ENCODE data around the gene PLA2G4D. TPM values are rescaled to one million over a fixed set of nuclear protein-coding genes. Genes with fewer than 3 reads are reported as not detected.

PLA2G4D gene
- total RNA-seq, 4 donors from 2014 or later: 15.0 to 29.6 (median 24.4) TPM

DNA sequence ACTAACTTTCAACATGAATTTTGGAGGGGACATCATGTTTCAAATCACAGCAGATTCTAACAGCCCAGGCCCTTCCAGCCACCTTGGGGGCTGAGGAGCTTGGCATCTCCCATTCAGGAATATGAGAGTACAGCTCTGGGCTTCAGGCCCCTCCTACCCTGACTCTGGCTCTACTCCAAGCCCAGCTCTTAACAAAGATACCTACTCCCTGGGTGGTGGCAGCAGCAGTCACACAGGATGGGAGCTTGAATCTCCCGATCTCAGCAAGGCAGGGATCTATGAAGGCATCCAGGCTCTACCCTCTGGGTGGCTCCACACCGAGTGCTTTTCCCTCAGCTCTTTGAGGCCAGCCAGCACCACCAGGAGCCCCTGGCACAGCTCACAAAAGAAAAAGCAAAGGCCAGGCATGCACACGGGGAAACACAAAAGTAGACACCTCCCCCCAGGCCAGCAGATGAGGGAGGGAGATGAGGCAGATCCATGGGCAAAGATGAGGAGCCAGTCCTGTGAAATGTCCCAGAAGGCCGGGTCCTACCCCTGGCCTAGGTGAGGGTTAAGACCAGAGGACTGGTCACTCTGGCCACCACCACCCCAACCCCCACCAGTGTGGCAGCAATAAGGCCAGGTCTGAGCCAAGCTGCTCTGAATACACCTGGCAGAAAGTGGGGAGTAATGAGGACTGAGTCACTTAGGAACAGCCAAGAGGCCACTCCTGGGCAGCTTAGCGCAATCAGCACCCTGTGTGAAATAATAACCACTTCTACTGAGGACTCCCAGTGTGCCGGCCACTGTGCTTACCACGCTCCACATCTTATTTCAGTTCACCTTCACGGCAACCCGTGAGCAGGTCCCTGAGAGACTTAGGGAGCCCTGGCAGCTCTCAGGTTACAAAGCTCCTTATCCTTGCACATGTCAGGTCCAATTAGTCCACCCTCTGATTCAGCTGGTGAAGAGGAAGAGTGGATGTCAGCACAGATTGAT, 37.8 kb upstream of the PLA2G4D start:
- Histone ChIP-seq H3K4me1 (no peaks in the 10 kb centered on the region), H3K27me3 (peaks cover 8% of the 10 kb centered on the region), H3K4me3 (no peak overlapping the region), H3K27ac (no peak overlapping the region), H3K36me3 (no peaks in the 10 kb centered on the region), H3K9me3 (no peaks in the 10 kb centered on the region)
- TF ChIP-seq EP300 (IDR thresholded peaks at IDR 0.05) (no peak), POLR2AphosphoS5 (IDR thresholded peaks at IDR 0.05) (no peak), POLR2A (IDR thresholded peaks at IDR 0.05) (no peak)
- TF ChIP-seq, protein P1, sequence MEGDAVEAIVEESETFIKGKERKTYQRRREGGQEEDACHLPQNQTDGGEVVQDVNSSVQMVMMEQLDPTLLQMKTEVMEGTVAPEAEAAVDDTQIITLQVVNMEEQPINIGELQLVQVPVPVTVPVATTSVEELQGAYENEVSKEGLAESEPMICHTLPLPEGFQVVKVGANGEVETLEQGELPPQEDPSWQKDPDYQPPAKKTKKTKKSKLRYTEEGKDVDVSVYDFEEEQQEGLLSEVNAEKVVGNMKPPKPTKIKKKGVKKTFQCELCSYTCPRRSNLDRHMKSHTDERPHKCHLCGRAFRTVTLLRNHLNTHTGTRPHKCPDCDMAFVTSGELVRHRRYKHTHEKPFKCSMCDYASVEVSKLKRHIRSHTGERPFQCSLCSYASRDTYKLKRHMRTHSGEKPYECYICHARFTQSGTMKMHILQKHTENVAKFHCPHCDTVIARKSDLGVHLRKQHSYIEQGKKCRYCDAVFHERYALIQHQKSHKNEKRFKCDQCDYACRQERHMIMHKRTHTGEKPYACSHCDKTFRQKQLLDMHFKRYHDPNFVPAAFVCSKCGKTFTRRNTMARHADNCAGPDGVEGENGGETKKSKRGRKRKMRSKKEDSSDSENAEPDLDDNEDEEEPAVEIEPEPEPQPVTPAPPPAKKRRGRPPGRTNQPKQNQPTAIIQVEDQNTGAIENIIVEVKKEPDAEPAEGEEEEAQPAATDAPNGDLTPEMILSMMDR (IDR thresholded peaks at IDR 0.05): no peak
- 68% methylated on average over 9 of the region's 9 CpGs for WGBS
- DNase-seq (ENCODE audit: low spot score in 2 of 2): peak in 1 of 2 donors; percentile 48

DNA sequence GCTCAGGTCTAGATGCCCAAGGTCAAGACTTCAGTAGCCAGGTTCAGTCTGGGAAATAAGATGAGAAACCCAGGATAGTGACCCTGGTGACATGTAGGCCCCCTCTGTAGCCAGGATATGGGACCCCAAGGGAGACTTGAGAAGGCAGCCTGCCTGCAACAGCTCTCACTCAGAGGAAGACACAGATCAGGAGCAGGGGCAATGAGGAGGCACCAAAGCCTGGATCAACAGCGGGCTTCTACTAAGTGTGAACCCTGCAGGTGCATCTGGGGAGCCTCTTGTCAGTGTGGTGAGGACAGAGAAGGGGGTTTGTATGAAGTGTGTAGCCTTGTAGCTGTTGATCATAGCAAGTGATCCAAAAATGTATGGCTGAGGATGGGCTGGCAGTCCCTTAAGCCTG, 36.6 kb upstream of the PLA2G4D start:
- H3K27me3 ChIP-seq: peaks cover 8% of the 10 kb centered on the region
- 100% methylated on average over 1 of the region's 1 CpG for WGBS
- H3K9me3 ChIP-seq: no peaks in the 10 kb centered on the region
- DNase-seq (ENCODE audit: low spot score in 2 of 2): peak in 1 of 2 donors; percentile 56
- no peak for TF ChIP-seq POLR2A (IDR thresholded peaks at IDR 0.05)
- TF ChIP-seq, protein P1 (IDR thresholded peaks at IDR 0.05): no peak
- no peak for TF ChIP-seq EP300 (IDR thresholded peaks at IDR 0.05)
- no peak for TF ChIP-seq POLR2AphosphoS5 (IDR thresholded peaks at IDR 0.05)
- no peak overlapping the region for H3K4me3 ChIP-seq
- no peak overlapping the region for H3K27ac ChIP-seq
- H3K4me1 ChIP-seq: no peaks in the 10 kb centered on the region
- no peaks in the 10 kb centered on the region for H3K36me3 ChIP-seq

DNA sequence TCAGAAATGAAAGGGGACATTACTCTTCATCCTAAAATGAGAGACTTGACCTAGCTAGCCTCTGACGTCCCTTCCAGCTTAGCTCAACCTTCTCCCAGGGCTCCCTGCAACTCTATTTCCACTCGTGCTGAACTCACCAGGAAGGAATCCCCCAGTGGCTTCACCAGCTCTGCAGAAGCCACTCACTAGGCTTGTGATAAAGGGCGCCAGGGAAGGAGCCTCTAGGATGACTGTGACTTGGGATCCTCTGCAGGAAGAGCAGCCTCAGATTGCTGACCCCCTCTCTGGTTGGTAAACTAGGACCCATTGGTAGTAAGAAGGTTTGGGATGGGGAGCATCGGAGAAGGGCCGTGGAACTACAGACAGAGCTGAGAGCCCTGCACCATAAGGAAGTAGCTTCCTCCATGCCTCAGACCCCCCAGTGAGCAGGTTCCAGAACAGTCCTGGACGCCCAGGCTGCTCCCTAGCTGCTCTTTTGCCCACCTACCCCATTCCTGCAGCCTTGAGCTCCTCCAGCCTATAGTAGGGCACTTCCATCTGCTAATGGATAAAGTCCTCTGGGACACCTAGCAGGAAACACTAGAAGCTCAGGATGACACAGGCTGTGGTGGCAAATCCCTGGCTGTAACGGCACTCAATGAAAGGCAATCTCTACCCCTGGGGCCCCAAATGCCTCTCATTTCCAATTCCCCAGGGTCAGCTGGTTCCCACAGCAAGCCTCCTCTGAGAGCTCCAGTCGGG, 36.1 kb upstream of the PLA2G4D start:
- no peaks in the 10 kb centered on the region for H3K36me3 ChIP-seq
- DNase-seq (ENCODE audit: low spot score in 2 of 2): peak in 1 of 2 donors; percentile 52
- no peak overlapping the region for H3K4me3 ChIP-seq
- H3K9me3 ChIP-seq: no peaks in the 10 kb centered on the region
- peaks cover 8% of the 10 kb centered on the region for H3K27me3 ChIP-seq
- 67% methylated on average over 5 of the region's 8 CpGs for WGBS
- no peaks in the 10 kb centered on the region for H3K4me1 ChIP-seq
- no peak for TF ChIP-seq POLR2AphosphoS5 (IDR thresholded peaks at IDR 0.05)
- TF ChIP-seq POLR2A (IDR thresholded peaks at IDR 0.05): no peak
- no peak overlapping the region for H3K27ac ChIP-seq

DNA sequence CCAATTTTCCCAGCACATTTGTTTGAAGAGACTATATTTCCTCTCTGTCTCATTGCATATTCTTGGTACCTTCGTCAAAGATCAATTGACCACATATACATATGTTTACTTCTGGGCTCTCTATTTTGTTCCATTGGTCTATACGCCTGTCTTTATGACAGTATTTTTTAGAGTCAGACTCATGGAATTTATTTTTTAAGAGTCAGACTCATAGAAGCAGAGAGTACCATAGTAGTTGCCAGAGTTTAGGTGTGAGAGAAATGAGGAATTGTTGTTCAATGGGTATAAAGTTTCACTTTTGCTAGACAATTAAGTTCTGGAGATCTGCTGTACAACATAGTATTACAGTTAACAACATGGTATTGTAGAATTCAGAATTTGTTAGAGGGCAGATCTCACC, 35.0 kb upstream of the PLA2G4D start:
- no peak for DNase-seq (ENCODE audit: low spot score in 2 of 2)
- Histone ChIP-seq H3K9me3 (no peaks in the 10 kb centered on the region), H3K36me3 (no peaks in the 10 kb centered on the region), H3K27me3 (peaks cover 8% of the 10 kb centered on the region), H3K4me1 (no peaks in the 10 kb centered on the region), H3K4me3 (no peak overlapping the region), H3K27ac (no peak overlapping the region)
- TF ChIP-seq EP300 (IDR thresholded peaks at IDR 0.05): no peak
- no peak for TF ChIP-seq POLR2A (IDR thresholded peaks at IDR 0.05)
- TF ChIP-seq, protein P1 (IDR thresholded peaks at IDR 0.05): no peak
- no peak for TF ChIP-seq POLR2AphosphoS5 (IDR thresholded peaks at IDR 0.05)
- 79% methylated on average over 2 of the region's 2 CpGs for WGBS

DNA sequence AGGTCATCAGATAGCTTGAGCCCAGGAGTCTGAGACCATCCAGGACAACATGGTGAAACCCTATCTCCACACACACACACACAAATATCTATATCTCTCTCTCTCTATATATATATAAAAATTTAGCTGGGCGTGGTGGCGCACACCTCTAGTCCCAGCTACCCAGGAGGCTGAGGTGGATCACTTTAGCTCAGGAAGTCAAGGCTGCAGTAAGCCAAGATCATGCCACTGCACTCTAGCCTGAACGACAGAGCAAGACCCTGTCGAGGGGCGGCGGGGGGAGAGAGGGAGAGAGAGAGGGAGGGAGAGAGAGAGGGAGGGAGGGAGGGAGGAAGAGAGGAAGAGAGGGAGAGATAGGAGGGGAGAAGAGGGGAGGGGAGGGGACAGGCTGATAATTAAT, 34.1 kb upstream of the PLA2G4D start:
- 85% methylated on average over 6 of the region's 6 CpGs for WGBS
- Histone ChIP-seq H3K4me1 (no peaks in the 10 kb centered on the region), H3K4me3 (no peak overlapping the region), H3K27ac (no peak overlapping the region), H3K36me3 (no peaks in the 10 kb centered on the region), H3K27me3 (peaks cover 8% of the 10 kb centered on the region), H3K9me3 (no peaks in the 10 kb centered on the region)
- TF ChIP-seq POLR2AphosphoS5 (IDR thresholded peaks at IDR 0.05) (no peak), EP300 (IDR thresholded peaks at IDR 0.05) (no peak), POLR2A (IDR thresholded peaks at IDR 0.05) (no peak)
- TF ChIP-seq, protein P1 (IDR thresholded peaks at IDR 0.05): no peak
- no peak for DNase-seq (ENCODE audit: low spot score in 2 of 2)

Measured in suprapubic skin (tissue), 4 donors.